EL (cell line): Measurements from ENCODE around the gene ITPR2.
"Not testable (repeated sequence)": the region's sequence is repeated elsewhere in the genome, so short reads cannot be mapped to it uniquely, and the experiment has no call there.

Experiments
- DNase-seq: peaks from one replicate; pipeline ENCODE4 v3.0.0-alpha.2; 2016

ITPR2 gene

DNA sequence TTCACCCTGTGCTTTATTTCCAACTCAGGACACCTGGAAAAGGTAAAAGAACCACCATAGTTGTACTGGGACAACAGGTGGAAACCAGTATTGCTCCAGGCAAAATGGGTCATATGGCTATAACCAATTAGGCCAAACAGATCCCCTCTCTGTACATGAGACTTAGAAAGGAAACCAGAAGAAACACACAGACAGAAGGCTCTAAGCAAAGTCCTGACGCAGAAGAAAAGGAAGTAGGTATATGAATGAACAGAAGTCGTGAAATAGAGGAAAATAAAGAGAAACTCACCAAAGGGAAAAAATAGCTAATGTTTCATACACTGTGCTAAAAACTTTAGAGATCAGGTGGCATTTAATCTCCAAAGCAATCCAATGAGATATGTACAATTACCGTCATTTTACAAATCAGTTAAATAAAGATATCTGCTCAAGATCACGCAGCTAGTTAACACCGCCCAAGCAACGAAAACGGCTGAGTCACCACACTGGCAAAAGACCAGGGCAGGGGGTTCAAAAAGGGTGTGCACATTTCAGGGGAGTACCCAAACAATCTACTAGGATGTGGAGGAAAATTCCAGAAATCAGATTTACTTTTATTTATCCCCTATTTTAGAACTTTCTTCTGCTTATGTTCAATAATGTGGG, 82.3 kb downstream of the ITPR2 start:
- no peak for DNase-seq

DNA sequence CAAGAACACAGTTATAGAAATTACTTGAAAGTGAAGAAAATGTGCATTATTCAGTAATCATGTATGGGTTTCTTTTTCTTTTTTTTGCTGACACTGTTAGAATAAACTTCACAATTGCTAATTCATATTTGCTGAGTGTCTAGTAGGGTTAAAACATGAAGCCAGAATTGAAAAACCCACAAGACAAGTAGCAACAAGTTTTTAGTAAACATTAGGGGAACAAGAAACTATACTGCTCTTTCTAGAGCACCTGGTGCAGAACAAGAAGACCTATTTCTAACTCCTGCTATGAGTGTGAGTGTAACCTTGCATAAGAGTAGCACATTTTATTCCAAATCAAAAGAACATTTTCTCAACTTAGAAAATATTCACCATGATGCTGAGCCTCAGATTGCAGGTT, 83.2 kb downstream of the ITPR2 start:
- DNase-seq: no peak

- DNase-seq: peak; percentile 52
Measured at GRCh38 chr12:26748741-26749431, 84.1 kb downstream of the ITPR2 start.

DNA sequence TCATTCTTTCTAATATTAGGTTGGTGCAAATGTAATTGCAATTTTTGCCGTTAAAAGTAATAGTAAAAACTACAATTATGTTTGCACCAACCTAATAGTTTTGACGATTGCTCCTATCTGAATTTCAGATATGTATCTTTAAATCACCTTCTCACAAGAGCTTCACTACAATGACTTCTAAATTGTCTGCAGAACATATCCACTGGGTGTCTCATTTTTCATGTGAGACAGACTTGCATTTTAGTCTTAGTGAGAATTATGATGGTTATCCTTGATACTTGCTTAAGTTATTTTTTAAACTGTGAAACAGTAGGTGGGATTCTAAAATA, 84.6 kb downstream of the ITPR2 start:
- DNase-seq: no peak

DNA sequence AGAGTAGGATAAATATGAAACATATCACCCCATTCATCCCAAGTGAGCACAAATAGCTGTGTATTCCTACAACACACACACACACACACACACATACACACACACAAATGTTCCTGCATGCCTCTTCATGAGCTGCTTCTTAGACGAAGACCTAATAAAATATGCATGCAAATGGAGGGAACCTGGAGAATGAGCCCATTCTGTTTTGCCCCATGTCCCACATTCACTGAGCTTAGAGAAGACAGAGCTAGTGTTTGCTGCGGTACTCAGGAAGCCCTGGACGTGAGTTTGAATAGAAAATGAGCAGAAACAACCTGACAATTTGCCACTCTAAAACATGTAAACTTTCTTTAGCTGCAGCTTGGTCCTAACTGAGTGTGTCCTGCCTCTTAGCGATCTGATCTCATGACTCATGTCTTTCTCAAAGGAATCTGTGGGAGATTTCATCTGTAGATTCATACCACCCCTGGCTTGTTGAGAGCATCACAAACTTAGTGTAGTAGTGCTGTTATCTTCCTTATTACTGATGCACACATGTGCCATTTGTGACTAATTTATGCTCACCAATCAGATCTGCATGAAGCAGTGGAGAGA, 86.8 kb downstream of the ITPR2 start:
- DNase-seq: peak; percentile 85

- no peak for DNase-seq
Measured at GRCh38 chr12:26744697-26745440, 88.1 kb downstream of the ITPR2 start.

- no peak for DNase-seq
Measured at GRCh38 chr12:26744042-26744626, 88.9 kb downstream of the ITPR2 start.

- DNase-seq: no peak
Measured at GRCh38 chr12:26741584-26742227, 91.3 kb downstream of the ITPR2 start.

DNA sequence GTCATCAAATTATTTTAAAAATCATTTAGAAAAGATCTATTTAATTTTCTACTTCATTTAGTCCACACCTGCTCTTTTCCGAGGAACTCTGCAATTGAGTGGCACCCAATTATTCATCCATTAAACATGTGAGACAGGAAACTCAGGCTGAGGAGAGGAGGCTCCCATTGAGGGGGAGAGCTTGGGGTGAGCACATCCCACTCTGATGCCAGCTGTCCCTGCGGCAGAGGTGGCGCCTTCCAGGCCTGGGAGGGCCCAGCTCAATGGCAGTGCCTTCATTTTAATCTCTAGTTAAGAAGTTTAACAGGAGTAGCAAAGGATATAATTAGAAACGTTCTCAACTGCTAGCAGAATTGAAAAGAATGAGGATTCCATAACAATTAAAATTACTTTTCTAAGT, 92.0 kb downstream of the ITPR2 start:
- DNase-seq: peak; percentile 28

- DNase-seq: no peak
Measured at GRCh38 chr12:26740348-26740747, 92.6 kb downstream of the ITPR2 start.

GRCh38 chr12:26737487-26738030, 95.4 kb downstream of the ITPR2 start:
- no peak for DNase-seq

DNA sequence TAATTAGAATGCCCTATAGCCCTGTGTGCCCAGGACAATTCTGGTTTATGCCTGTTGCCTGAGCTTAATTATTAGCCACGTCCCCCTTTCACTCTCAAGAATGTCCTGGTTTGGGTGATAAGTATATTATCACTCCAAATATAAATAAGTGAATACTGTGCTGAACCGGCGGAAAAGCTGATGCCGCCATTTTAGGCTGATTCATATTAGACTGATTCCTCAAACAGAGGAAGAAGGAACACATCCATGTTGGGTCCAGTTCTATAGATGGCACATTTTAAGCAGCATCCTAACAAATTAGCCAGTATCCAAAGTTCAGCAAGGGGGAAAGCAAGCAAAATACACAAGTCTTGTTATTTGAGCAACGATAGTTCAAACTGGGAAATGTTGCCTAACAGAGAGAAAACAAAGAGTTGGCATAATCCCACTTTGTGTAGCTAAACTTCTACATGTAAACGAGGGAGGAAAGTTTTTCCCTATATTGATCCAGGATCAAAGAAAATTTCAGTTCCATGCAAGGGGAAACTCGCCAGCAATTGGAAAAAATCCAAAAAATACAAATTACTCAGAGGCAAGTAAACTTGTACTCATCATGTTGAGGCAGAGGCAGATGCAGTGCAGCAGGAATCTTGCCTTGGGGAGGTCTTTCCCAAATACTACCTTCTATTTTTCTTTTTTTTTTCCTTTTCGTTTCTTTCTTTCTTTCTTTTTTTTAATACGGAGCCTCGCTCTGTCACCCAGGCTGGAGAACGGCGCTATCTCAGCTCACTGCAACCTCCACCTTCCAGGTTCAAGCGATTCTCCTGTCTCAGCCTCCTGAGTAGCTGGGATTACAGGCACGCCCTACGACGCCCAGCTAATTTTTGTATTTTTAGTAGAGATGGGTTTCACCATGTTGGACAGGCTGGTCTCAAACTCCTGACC, 96.2 kb downstream of the ITPR2 start:
- peak; percentile 47 for DNase-seq

DNA sequence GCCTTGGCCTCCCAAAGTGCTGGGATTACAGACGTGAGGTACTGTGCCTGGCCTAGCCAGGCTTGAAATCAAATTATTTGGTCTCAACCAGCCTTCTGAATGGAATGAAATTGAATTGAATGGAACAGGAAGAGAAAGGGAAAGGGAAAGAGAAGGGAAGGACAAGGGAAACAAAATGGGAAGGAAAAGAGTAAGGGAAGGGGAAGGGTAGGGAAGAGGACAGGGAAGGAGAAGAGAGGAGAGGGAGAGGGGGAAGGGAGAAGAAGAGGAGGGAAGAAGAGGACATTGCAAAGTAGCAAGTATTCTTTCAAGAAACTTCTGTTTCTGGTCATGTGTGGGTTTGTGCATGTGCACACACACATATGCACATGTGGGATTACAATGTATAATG, 97.8 kb downstream of the ITPR2 start:
- DNase-seq: no peak

DNA sequence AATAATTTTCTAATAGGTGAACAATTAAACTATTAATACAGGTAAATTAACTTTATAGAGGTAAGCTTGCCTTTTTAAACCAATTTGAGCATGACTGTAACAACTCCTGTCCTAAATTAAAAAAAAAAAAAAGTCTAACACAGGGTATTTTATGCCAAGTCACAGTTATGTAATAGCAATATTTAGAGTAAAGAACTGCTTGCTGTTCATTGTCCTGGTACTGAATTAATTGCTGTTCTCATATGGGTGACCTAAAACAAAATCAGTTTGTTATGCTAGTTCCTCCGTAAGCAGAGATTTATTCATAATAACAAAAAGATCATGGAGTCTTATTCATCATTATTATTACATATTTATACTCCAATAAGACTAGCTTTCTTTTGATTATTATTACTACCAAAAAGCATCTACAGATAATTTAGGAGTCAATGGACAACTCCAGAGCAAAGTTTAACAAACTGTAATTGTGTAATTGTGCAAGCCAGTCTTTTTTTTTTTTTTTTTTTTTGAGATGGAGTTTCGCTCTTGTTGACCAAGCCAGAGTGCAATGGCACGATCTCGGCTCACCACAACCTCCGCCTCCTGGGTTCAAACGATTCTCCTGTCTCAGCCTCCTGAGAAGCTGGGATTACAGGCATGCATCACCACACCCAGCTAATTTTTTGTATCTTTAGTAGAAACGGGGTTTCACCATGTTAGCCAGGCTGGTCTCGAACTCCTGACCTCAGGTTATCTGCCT, 98.3 kb downstream of the ITPR2 start:
- no peak for DNase-seq

DNA sequence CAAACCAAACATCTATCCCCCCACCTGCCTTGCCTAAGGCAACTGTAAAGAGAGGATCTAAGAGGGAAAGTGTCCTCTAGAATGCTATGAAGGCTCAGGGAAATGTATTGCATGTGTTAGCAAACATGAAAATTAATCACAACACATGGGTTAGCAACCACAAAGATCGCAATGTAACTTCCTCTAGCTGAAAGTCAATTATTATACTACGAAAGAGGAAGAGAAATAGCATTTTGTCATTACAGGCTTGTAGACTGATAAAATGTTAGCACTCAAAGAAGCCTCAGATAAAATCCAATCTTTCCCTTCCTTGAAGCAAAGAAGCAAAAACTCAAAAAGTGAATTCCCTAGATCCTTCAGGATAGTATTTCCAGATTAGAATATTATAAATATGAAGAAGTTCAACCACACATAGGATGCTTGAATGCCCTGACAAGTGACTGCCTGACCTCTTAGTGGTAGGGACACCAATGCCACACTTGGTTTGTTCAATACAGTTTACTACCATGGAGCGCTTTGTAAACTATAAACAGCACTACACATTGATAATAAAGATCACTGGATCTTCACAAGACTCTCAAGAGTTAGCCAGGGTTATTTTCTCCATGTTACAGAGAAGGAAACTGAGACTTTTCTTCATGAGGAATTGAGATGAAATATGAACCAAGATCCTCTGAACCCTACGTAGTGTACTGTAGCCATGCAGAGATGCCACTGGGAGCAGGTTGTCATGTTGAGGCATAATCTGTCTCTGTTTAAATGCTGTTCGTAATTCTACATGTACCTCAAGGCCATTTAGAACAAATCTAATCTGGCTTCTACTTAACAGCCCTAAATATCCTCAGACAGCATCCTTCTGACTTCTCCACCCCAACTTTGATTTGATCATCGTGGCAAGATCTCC, 100.7 kb downstream of the ITPR2 start:
- no peak for DNase-seq

GRCh38 chr12:26730481-26731350, 102.3 kb downstream of the ITPR2 start:
- DNase-seq: no peak

DNA sequence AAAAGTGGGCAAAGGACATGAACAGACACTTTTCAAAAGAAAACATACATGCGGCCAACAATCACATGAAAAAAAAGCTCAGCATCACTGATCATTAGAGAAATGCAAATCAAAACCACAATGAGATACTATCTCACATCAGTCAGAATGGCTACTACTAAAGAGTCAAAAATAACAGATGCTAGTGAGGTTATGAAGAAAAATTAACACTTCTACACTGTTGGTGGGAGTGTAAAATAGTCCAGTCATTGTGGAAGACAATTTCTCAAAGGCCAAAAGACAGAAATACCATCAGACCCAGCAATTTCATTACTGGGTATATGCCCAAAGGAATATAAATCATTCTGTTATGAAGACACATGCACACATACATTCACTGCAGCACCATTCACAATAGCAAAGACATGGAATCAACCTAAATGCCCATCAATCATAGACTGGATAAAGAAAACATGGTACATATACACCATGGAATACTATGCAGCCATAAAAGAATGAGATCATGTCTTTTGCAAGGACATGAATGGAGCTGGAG, 103.8 kb downstream of the ITPR2 start:
- DNase-seq: not testable (repeated sequence)
